ENCODE results near the gene RYR3. TPM values are rescaled to one million over a fixed set of nuclear protein-coding genes. Genes with fewer than 3 reads are reported as not detected.

RYR3 gene
- total RNA-seq, 1 donor from 2014 or later: not detected

DNA sequence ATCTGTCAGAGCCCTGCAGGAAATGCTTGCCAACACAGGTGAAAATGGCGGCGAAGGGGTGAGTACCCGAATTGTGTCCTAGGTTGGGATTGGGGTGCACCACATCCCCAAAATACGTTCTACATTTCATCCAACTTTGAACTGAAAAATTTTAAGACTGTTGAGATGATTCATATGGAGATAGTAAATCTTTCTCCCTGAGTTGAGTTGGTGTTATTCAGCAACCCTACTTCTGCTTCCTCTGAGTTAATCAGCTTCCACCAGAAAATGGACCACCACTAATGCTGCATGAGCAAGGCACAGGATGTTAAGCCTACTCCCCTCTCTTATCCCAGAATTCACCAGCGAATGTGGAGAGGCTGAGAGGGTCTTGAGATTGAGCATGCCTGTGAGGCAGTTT, 192.9 kb downstream of the RYR3 start:
- intact Hi-C loops (cut with micrococcal nuclease): no loop called here

GRCh38 chr15:33506781-33507296, 196.1 kb downstream of the RYR3 start:
- intact Hi-C loops (cut with micrococcal nuclease): no loop called here

DNA sequence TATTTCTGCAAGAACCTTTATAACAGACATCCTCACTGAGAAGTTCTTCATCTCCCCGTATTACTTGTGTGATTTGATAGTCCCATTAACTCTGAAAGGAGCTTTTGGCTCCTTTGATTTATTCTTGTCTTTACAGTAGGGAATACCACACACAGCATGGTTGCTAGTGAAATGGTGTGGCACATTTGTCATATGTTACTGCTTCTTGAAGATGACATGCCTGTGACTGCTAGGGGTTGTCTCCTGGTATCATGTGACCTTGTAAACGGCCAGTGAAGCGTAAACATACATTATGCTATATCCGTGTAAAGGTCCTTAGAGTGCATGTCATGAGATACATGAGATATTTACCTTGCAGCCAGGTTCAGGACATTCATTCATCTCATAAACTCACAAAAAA, 197.9 kb downstream of the RYR3 start:
- intact Hi-C loops (cut with micrococcal nuclease): no loop called here

DNA sequence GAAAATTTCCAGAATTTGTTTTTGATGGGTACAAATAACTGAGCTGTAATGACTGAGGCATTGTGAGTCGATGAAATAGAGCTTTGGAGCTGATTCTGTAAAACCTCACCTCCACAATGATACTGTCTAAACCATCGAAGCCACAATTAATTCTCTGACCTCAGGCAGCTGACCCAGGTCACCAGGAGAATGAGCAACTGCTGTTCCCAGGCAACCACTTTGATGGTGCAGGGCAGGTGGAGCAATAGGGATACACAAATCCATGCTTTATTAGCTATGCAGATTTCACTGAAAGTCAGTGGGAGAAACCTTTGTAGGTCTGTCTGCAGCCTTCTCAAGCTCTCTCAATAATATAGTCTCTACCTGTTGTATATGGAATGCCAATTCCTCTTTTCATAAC, 204.4 kb downstream of the RYR3 start:
- intact Hi-C loops (cut with micrococcal nuclease): no loop called here

GRCh38 chr15:33516563-33516962, 205.8 kb downstream of the RYR3 start:
- intact Hi-C loops (cut with micrococcal nuclease): no loop called here

GRCh38 chr15:33517944-33518343, 207.2 kb downstream of the RYR3 start:
- intact Hi-C loops (cut with micrococcal nuclease): no loop called here

- intact Hi-C loops (cut with micrococcal nuclease): no loop called here
Measured at GRCh38 chr15:33518421-33518820, 207.7 kb downstream of the RYR3 start.

DNA sequence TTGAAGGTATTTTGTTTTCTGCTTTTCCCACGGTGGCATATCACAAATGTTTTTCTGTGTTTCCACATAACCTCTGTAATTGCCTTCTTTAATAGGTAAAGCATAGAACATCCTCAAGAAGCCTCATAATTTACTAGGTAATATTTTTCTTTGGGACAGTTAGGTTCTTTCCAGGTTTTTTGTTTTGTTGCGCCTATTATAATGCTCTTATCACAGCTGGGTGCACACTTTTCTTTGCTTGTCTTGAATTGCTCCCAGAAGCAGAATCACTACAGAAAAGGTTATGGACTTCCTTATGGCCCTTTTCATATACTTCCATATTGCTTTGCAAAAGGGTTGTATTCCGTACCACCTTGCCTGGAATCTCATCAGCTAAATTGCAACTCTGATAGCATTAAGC, 213.5 kb downstream of the RYR3 start:
- intact Hi-C loops (cut with micrococcal nuclease): no loop called here

DNA sequence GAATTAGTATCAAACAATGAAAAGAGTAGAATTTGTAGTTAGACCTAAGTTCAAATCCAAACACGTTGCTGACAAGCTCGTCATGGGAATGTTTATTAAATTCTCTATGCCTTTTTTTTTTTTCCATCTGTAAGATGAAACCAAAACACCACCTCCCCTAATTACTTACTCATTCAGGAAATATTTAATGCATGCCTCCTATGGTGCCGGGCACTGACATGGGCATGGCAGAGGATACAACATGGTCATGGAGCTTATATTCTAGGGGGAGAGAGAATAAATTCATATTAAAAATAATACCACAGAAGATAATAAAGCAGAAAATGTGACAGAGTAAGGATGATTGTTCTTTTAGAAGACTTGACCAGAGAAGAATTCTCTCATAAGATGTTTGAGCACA, 215.8 kb downstream of the RYR3 start:
- intact Hi-C loops (cut with micrococcal nuclease): no loop called here

DNA sequence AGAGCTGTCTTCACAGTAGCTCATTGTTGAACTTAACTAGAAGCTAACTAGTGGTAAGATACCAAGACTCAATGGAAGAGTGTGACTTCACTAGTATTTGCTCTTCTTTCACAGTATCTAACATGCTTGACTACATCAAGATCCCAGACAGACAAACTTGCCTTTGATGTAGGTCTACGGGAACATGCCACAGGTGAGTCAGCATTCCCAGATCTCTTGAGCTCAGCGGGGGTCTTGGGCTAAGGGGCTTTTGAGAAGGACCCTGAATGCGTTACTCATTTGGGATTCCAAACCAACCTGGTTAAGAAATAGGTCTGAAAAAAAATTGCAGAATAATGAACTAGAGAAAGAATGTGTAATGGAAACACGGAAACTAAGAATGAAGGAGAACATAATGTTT, 222.4 kb downstream of the RYR3 start:
- intact Hi-C loops (cut with micrococcal nuclease): no loop called here

GRCh38 chr15:33534642-33535041, 223.9 kb downstream of the RYR3 start:
- intact Hi-C loops (cut with micrococcal nuclease): no loop called here

- intact Hi-C loops (cut with micrococcal nuclease): no loop called here
Measured at GRCh38 chr15:33535135-33535534, 224.4 kb downstream of the RYR3 start.

DNA sequence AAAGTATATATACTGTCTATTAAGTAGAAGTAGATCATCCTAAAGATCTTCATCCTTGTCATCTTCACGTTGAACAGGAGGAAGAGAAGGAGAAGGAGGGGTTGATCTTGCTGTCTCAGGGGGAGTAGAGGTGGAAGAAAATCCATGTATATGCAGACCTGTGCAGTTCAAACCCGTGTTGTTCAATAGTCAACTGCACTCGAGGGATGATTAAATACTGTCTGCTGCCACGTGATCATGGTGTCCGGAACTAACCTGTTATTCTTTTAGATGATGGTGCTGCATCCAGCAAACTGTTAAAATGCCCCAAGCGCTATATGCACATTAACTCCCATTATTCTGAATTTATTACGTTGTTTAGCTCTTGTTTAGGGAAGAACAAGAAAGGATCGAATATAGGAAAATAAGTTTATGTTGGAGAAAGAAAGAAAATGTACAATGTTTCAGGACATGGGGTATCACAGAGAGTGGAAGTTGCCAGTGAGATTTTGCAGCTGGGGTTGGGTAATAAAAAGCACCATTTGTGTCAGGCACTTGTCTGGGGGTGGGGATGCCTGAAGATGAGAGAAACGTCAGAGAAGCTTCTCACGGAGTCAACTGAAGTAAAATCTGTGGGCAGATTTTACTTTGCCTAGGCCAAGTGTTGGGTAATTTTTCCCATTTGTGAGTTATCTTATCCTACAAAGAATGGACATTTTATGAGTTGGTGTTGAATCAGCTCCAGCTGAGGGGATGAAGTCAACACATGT, 229.2 kb downstream of the RYR3 start:
- intact Hi-C loops (cut with micrococcal nuclease): no loop called here

DNA sequence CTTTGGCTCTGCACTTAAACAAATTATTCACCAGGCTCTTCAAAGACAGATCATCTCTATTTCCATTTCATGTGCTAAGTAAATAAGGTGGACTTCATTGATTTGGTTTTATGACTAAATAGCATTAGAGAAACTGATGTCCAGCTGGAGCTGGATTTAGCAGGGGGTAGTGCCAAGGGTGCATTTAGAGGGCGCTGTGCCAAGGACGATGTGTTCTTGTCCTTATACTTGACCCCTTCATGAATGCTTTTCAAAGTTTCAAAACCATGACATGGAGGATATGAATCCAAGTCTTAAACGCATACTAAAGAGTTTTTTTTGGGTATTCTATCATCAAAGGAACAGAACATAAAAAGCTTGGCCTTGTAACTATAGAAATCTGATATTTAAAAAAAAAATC, 233.2 kb downstream of the RYR3 start:
- intact Hi-C loops (cut with micrococcal nuclease): no loop called here

DNA sequence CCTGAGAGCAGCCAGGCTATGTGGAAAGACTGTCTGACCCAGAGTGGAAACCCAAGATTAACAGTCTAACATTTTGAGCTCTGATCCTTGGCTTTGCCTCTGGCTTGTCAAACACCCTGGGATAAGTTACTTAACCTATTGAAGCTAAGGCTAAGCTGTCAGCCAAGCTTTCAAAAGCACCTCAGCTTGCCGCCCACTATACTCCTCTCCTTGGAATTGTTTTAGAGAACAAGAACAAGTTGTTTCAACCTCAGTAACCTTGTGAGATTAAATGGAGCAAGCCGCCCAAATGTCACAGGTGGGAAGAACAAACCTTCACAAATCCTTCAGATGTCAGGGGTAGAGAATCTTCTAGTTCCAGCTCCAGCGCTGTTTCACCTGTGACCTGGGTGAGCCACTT, 235.1 kb downstream of the RYR3 start:
- intact Hi-C loops (cut with micrococcal nuclease): no loop called here

DNA sequence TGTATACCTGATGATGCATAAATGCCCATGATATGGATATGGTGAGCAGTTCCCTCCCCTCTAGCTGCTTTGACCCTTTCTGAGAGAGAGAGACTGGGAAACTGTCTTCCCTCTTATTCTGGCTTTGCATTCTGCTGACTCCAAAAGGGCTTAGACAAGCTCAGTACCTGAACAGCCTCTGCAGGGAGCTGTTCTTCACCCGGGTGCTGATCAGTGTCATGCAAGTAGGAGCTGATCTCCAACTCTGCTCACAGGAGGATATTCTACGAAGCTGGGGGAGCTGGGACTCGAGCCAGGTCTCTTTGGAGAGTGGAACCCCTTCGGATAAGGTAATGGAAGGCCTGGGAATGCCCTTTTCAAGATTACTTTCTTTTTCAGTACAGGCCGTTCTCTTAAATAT, 237.1 kb downstream of the RYR3 start:
- intact Hi-C loops (cut with micrococcal nuclease): no loop called here

GRCh38 chr15:33551860-33552259, 241.1 kb downstream of the RYR3 start:
- intact Hi-C loops (cut with micrococcal nuclease): no loop called here

DNA sequence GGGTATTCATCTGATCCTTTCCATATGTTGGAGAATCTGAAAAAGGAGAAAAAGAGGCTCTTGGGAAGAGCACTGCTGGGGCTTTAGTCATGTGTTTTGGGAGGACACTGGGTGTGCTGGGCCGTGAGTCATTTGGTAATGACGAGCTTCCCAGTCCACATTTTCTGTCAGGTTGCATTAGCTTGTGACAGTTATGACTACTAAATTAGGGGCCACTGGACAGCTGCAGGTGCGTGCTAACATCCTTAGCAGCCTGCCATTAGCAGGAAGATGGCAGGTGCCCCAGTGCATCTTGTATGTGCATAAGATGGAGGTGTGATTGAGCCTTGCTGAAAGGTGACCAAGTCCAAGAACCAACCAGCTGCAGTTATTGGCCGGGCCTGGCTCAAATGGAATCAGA, 242.4 kb downstream of the RYR3 start:
- intact Hi-C loops (cut with micrococcal nuclease): no loop called here

- intact Hi-C loops (cut with micrococcal nuclease): no loop called here
Measured at GRCh38 chr15:33559207-33559890, 248.6 kb downstream of the RYR3 start.

- intact Hi-C loops (cut with micrococcal nuclease): no loop called here
Measured at GRCh38 chr15:33561407-33561806, 250.6 kb downstream of the RYR3 start.

- intact Hi-C loops (cut with micrococcal nuclease): no loop called here
Measured at GRCh38 chr15:33561967-33562366, 251.2 kb downstream of the RYR3 start.

DNA sequence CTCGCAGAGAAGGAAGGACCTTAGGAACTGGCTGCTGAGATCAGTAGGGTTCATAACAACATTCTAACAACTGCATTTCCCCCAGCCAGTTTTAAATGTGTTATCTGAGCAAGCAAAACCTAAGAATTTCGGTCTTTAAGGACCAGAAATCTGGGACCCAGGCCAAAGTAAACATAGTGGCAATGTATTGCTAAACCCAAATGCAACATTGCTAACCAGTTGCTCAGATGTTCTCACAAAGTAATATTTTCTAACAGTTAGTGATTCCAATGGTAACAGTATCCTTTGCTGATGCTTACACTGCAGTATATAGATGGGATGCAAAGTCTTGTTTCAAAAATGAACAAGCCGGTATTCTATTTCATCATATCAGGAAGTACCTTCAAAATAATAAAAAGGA, 254.3 kb downstream of the RYR3 start:
- intact Hi-C loops (cut with micrococcal nuclease): no loop called here

- intact Hi-C loops (cut with micrococcal nuclease): no loop called here
Measured at GRCh38 chr15:33567652-33568051, 256.9 kb downstream of the RYR3 start.
